Loucy (cell line): ENCODE data around the gene PLCL1.
"Not testable (repeated sequence)": the region's sequence is repeated elsewhere in the genome, so short reads cannot be mapped to it uniquely, and the experiment has no call there.

Source experiments
- H2AFZ ChIP-seq: fragments of 200-600 bp; sonication (generic); 2 replicates; pipeline ENCODE4 v1.6.0; 2016; ENCODE audit warnings: antibody characterized with exemption, mild to moderate bottlenecking, low read length, moderate library complexity
- H3F3A ChIP-seq: fragments of 200-600 bp; 2 replicates; pipeline ENCODE4 v1.6.0; 2016; ENCODE audit warnings: antibody characterized with exemption, low read depth, mild to moderate bottlenecking
- H3K27me3 ChIP-seq: fragments of 200-600 bp; sonication (generic); 2 replicates; pipeline ENCODE4 v1.6.1; 2014; ENCODE audit warnings: low read length, mild to moderate bottlenecking; ENCODE audit not compliant: insufficient read depth, poor library complexity, severe bottlenecking
- H3K36me3 ChIP-seq: fragments of 200-600 bp; sonication (generic); 2 replicates; pipeline ENCODE4 v1.6.1; 2016; ENCODE audit warnings: low read length; ENCODE audit not compliant: insufficient read depth
- H3K4me1 ChIP-seq: fragments of 200-600 bp; sonication (generic); 2 replicates; pipeline ENCODE4 v1.5.1; 2014; ENCODE audit warnings: low read length, mild to moderate bottlenecking; ENCODE audit not compliant: insufficient read depth, poor library complexity, severe bottlenecking
- H3K4me2 ChIP-seq: fragments of 200-600 bp; sonication (generic); 2 replicates; pipeline ENCODE4 v1.6.0; 2014; ENCODE audit warnings: antibody characterized with exemption, low read length, low read depth, mild to moderate bottlenecking; ENCODE audit not compliant: poor library complexity, severe bottlenecking
- H3K4me3 ChIP-seq: fragments of 200-600 bp; sonication (generic); 2 replicates; pipeline ENCODE4 v1.5.1; 2014; ENCODE audit warnings: low read length, mild to moderate bottlenecking, mixed read lengths; ENCODE audit not compliant: poor library complexity, severe bottlenecking
- H3K79me2 ChIP-seq: fragments of 200-600 bp; sonication (generic); 2 replicates; pipeline ENCODE4 v1.6.1; 2014; ENCODE audit warnings: low read length; ENCODE audit not compliant: insufficient read depth
- H3K9ac ChIP-seq: fragments of 200-600 bp; sonication (generic); 2 replicates; pipeline ENCODE4 v1.6.0; 2014; ENCODE audit warnings: mild to moderate bottlenecking, low read depth, low read length, moderate library complexity; ENCODE audit not compliant: poor library complexity, severe bottlenecking
- H3K9me2 ChIP-seq: fragments of 200-600 bp; sonication (generic); replicated peaks from 2 replicates; pipeline ENCODE4 v1.6.1; 2016; ENCODE audit warnings: low read depth, low read length, mixed read lengths
- H3K9me3 ChIP-seq: fragments of 200-600 bp; sonication (generic); 2 replicates; pipeline ENCODE4 v1.6.1; 2014; ENCODE audit warnings: mild to moderate bottlenecking, antibody characterized with exemption, low read length, low read depth; ENCODE audit not compliant: insufficient read depth
- H4K20me1 ChIP-seq: fragments of 200-600 bp; sonication (generic); 2 replicates; pipeline ENCODE4 v1.6.0; 2014; ENCODE audit warnings: antibody characterized with exemption, low read length, mild to moderate bottlenecking; ENCODE audit not compliant: insufficient read depth, poor library complexity, severe bottlenecking
- EZH2phosphoT487 ChIP-seq: fragments of 200-600 bp; IDR thresholded peaks from 2 replicates; pipeline ENCODE4 v1.6.1; 2018; ENCODE audit warnings: antibody characterized with exemption, mild to moderate bottlenecking, moderate library complexity, borderline replicate concordance
- TF ChIP-seq, protein P1 (sequence below): fragments of 200-600 bp; sonication (generic); conservative IDR thresholded peaks from 2 replicates; pipeline ENCODE4 v1.5.1; 2014; ENCODE audit warnings: mild to moderate bottlenecking, antibody characterized with exemption, low read length

PLCL1 gene

DNA sequence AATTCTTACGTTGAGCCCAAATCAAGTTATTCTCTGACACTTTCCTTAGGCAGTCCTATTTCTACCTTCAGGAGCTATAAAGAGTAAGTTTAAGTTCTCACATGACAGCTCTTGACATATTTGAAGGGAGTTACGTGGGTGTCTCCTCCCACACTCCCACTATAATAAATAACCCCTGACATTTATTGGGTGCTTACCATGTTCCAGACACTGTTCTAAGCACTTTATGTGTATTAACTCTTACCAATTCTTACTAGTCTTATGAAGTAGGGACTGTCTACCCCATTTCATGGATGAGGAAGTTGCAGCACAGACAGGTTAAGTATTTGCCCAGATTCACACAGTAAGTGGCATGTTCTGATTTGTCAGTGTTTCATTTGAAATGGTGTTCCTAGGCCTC lies 17.9 kb downstream of the PLCL1 start:
- TF ChIP-seq, protein P1, sequence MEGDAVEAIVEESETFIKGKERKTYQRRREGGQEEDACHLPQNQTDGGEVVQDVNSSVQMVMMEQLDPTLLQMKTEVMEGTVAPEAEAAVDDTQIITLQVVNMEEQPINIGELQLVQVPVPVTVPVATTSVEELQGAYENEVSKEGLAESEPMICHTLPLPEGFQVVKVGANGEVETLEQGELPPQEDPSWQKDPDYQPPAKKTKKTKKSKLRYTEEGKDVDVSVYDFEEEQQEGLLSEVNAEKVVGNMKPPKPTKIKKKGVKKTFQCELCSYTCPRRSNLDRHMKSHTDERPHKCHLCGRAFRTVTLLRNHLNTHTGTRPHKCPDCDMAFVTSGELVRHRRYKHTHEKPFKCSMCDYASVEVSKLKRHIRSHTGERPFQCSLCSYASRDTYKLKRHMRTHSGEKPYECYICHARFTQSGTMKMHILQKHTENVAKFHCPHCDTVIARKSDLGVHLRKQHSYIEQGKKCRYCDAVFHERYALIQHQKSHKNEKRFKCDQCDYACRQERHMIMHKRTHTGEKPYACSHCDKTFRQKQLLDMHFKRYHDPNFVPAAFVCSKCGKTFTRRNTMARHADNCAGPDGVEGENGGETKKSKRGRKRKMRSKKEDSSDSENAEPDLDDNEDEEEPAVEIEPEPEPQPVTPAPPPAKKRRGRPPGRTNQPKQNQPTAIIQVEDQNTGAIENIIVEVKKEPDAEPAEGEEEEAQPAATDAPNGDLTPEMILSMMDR = no peak
- TF ChIP-seq EZH2phosphoT487 = no peak
- no peaks in the 10 kb centered on the region for H3K36me3 ChIP-seq
- H3K9me2 ChIP-seq = no peaks in the 10 kb centered on the region
- H3K27me3 ChIP-seq = no peaks in the 10 kb centered on the region
- no peak overlapping the region for H3K9ac ChIP-seq
- no peaks in the 10 kb centered on the region for H3K4me1 ChIP-seq
- H4K20me1 ChIP-seq = no peaks in the 10 kb centered on the region
- no peaks in the 10 kb centered on the region for H3K9me3 ChIP-seq
- no peaks in the 10 kb centered on the region for H3F3A ChIP-seq
- no peak overlapping the region for H3K4me3 ChIP-seq
- H3K4me2 ChIP-seq = no peak overlapping the region
- H3K79me2 ChIP-seq = no peaks in the 10 kb centered on the region
- H2AFZ ChIP-seq = no peak overlapping the region

DNA sequence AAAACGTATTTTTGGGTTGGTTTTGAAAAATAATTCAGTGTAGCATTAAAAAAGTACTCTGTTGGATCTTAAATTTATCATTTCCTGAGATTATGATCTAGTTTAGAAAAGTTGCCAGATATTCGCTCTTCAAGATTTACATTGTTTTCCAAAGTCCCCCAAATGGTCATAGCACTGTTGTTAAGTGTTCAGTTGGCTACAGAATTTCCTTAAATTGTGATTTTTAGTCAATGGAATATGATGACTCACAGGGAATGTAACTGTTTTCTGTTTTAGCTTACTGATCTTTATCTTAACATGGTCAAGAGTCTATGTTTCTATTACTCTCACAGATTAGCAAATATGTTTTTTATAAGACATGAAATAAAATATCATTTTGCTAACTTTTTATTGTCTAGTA lies 23.2 kb downstream of the PLCL1 start:
- Histone ChIP-seq H3K9ac (no peak overlapping the region), H3K9me3 (no peaks in the 10 kb centered on the region), H3K4me3 (no peak overlapping the region), H3K9me2 (no peaks in the 10 kb centered on the region), H3K4me1 (no peaks in the 10 kb centered on the region), H2AFZ (no peak overlapping the region), H3K27me3 (no peaks in the 10 kb centered on the region), H4K20me1 (no peaks in the 10 kb centered on the region), H3K79me2 (no peaks in the 10 kb centered on the region), H3K4me2 (no peak overlapping the region), H3K36me3 (no peaks in the 10 kb centered on the region), H3F3A (no peaks in the 10 kb centered on the region)
- TF ChIP-seq, protein P1 = no peak
- no peak for TF ChIP-seq EZH2phosphoT487

DNA sequence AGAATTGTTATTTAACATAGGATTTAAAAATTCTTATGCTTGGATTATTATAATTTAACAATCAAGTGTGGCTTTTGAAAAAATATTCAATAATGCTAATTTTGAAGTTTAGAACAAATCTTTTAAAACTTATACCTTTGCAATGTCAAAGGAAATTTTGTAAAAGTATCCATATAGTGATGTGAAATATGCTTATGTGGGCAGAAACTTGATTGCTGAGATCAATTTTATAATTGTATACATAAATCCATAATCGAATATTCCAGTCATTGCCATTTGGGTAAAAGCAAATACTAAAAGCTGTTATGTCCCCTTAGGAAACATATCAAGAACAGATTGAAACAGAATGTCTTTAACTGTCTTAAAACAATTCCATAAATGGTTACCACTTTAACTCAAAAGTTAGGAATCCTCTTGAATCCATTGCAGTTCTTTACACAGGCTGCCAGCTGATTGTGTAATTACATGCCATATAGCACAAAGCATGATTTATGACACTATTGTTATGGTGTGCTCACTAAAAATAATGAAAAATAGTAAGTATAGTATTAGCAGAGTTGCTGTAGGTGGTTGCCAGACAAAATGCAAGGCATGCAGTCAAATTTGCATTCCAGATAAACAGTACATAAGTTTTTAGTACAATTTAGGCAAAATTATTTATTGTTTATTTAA lies 24.2 kb downstream of the PLCL1 start:
- Histone ChIP-seq H3K4me2 (no peak overlapping the region), H4K20me1 (no peaks in the 10 kb centered on the region), H3K9ac (no peak overlapping the region), H3K9me2 (no peaks in the 10 kb centered on the region), H3K79me2 (no peaks in the 10 kb centered on the region), H3K4me3 (no peak overlapping the region), H2AFZ (no peak overlapping the region), H3K36me3 (no peaks in the 10 kb centered on the region), H3K9me3 (no peaks in the 10 kb centered on the region), H3K4me1 (no peaks in the 10 kb centered on the region), H3F3A (no peaks in the 10 kb centered on the region), H3K27me3 (no peaks in the 10 kb centered on the region)
- TF ChIP-seq, protein P1 = no peak
- no peak for TF ChIP-seq EZH2phosphoT487

DNA sequence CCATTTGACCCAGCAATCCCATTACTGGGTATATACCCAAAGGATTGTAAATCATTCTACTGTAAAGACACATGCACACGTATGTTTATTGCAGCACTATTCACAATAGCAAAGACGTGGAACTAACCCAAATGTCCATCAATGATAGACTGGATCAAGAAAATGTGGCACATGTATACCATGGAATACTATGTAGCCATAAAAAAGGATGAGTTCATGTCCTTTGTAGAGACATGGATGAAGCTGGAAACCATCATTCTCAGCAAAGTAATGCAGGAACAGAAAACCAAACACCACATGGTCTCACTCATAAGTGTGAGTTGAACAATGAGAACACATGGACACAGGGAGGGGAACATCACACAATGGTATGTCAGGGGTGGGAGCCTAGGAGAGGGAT lies 30.4 kb downstream of the PLCL1 start:
- H3K9me3 ChIP-seq, H3K4me2 ChIP-seq, H3K36me3 ChIP-seq, H3K4me3 ChIP-seq, H3F3A ChIP-seq, H4K20me1 ChIP-seq, H3K4me1 ChIP-seq, H3K9ac ChIP-seq, H3K9me2 ChIP-seq, H2AFZ ChIP-seq, H3K79me2 ChIP-seq, H3K27me3 ChIP-seq: not testable (repeated sequence)
